ENCODE results near the gene RALGAPA2.
"Not testable (repeated sequence)": the region's sequence is repeated elsewhere in the genome, so short reads cannot be mapped to it uniquely, and the experiment has no call there.

RALGAPA2 gene

DNA sequence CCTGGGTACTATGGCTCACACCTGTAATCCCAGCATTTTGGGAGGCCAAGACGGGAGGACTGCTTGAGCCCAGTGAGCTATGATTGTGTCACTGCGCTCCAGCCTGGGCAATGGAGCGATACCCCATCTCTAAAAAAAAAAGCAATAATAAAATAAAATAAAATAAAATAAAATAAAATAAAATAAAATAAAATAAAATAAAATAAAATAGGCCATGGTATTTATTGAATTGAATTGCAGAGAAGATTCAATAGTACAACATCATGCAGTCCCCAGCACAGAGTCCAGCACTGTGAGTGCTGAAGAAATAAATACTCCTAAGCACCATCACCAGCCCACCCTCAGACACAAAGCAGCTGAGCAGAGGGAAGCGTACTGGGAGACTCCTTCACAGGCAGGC is 144.7 kb downstream of the RALGAPA2 start:
- DNase-seq = no peak

DNA sequence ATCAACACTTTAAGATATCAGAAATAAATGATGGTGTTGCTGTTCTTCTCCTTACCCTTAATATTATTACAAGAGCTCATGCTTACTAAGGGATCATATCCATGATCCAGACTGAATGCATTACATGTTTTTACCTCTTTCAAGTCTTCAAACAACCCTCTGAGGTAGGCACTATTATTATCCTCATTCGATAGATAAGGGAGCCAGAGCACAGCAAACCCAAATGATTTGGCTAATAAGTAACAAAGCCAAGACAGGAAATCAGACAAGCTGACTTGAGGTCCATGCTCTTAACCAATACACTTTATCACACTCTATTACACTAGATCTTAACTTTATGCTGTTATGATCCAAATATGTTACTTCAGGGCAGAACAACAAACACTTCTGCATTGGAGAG is 145.9 kb downstream of the RALGAPA2 start:
- no peak for DNase-seq

DNA sequence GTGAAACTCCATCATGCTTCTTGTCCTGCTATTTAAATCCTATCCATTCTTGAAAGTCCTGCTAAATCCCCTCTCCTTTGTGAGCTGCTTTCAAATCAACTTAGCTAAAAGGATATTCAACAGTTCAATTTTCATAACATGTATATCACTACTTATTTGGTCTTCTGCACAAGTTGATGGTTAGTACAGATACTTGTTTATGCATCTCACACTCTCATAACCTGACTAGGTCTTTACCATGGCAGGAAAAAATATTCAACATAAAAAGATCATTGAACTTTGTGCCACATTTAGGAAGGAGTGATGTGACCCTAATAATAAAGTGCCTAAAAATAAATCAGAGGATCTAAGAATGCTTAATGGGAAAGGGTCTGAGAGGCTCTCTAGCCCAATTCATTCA is 148.2 kb downstream of the RALGAPA2 start:
- no peak for DNase-seq

DNA sequence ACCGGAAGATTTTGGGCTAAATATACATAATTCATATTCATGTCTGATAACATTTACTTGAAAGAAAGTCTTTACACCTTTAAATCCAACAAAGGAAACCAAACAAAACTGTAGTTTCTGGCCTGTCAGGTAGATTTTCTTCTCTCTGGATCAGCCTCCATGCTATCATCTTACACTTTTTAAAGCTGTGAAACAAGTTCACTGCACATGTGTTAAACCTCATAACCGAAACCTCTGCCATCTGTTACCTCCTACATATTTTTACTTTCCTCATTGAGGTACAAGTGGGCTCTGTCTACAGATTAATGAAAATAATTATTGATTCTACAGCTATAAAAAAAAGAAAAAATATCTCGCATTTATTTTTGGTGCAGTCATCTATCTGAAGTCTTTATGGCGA is 149.9 kb downstream of the RALGAPA2 start:
- DNase-seq = no peak

DNA sequence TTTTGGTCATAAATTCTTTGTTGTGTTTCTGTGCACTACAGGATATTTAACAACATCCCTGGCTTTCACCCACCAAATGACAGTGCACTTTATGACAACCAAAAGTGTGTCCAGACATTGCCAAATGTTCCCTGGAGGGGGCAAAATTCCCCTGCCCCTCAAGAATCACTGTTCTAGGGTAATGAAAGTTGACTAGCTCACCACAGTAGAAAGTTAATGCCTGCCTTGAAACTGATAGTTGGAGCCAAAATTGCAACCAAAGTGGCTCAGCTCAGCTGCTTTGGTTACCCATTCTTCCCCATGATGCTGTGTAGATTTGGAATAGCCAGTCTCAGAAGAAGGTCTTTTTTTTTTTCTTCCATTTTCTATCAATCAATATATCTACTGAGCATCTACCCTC is 150.6 kb downstream of the RALGAPA2 start:
- DNase-seq = no peak

DNA sequence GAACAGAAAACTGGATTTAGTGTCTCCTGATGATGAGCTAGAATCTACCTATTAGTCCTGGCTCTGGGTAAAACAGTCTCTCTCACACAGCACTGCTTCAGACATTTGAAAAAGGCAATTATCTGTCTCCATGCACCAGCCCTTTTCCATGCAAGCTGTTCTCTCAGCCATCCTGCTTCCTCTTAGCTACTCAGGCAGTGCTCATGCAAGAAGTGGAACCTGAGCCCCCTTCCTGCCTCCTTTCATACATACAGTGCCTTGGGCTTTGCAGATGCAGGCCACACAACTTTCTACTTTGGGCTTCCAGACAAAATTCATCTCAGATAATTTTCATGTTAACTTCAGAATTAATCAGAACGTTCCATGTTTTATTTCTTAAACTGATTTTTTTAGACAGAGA is 151.3 kb downstream of the RALGAPA2 start:
- no peak for DNase-seq

DNA sequence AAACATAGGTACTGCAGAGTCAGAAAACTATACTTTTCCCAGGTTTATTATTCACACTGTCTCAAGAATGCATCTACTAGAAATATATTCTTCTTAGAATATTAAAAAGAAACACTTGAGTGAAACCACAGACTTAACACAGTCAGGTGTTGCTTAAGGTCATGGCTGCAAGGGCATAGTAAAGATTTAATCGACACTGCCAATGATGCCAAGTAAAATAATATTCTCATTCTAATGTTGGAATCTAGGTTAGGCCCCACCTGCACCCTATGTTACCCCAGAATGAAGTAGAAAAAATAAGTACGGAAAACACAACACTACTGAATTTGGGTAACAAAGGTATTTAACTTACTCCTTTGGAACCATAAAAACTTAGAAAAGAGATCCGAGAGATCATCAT is 155.0 kb downstream of the RALGAPA2 start:
- DNase-seq = no peak

DNA sequence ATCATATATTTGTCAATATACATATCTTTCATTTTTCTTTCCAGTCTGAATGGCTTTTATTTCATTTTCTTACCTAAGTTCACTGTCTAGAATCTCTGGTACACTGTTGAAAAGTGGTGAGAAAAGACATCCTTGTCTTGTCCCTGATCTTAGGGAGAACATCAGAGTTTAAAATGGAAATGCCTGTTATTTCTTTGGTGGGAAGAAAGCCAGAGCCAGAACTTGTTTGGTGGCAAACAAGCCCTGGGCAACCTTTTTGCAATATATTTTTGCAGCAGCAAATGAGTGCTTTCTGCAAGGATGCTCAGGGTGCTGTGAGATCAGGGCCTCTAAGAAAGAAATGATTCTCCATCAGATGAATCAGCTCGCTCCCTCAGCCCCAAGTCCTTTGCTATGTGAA is 156.6 kb downstream of the RALGAPA2 start:
- no peak for DNase-seq

DNA sequence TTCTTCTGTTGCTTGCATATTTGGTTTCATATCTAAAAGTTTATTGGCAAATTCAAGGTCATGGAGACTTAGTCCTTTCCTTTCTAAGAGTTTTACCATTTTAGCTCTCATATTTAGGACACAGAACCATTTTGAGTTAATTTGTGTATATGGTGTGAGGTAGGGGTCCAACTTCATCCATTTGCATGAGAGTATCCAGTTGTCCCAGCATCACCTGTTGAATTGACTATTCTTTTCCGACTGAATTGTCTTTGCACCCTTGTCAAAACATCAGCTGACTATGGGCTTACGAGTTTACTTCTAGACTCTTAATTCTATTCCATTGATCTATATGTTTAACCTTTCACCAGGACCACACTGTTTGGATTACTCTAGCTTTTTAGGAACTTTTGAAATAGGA is 157.5 kb downstream of the RALGAPA2 start:
- DNase-seq = no peak

DNA sequence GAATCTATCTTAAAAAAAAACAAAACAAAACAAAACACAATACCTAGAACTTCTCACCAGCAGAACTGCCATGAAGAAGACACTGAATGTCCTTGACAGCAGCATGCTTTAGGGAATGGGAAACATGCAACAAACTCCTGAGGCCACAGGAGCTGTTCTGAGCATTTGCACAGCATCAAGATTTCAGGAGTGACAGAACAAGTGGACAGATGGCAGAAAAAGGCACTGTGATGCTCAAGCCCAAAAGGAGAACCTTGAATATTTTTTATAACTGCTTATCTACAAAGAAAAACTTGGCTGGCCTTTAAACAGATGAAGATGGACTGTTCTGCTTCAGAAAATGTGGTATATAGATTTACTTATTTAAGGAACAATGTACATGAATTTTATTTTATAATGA is 158.9 kb downstream of the RALGAPA2 start:
- no peak for DNase-seq

DNA sequence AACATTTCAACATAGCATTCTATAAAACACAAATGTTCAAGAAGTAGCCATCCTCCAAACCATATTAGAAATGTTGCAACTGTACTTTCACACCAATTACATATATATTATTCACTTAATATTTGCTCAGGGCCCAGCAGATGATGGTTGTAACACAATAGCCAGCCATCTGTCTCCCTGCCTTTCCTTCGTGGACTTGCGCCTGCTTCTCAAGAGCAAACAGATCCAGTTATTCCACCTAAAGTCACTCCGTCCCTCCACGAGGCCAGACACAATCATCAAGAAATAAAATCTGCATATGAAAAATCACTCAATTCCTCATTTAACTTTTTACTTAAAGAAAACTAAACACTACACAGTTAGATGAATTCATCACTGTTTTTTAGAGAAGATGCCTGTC is 160.4 kb downstream of the RALGAPA2 start:
- DNase-seq = no peak

DNA sequence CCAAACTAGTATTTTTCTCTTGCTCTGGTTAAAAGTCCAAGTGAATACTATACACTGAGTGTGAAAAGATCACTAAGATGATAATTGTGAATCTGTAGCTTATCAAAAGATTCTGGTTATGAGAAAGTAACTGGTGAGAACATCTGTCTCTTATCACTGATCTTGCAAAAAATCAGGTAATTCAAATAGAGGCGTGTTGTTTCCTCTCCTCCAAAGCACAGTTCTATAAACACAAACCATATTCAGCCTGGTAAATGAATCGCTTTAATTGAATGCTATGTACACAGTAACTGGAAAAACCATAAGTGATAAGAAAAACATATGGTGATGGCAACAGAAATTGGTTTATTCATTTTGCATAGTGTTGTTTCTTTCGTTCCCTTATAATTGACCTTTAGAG is 161.0 kb downstream of the RALGAPA2 start:
- no peak for DNase-seq

DNA sequence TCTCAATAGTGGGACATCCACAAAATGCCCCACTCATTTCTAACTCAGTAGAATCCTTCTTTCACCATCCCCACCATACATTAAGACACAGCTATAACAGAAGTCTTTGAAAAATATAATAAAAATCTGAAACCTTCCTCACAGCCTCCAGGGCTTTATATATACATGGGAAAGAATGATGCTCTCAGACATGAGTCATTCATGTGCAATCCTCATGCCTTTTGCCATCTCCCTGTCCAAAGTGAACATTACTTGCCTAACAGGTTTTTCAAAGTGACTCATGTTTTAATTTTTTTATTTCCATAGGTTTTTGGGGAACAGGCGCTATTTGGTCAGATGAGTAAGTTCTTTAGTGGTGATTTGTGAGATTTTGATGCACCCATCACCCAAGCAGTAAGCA is 162.7 kb downstream of the RALGAPA2 start:
- no peak for DNase-seq

DNA sequence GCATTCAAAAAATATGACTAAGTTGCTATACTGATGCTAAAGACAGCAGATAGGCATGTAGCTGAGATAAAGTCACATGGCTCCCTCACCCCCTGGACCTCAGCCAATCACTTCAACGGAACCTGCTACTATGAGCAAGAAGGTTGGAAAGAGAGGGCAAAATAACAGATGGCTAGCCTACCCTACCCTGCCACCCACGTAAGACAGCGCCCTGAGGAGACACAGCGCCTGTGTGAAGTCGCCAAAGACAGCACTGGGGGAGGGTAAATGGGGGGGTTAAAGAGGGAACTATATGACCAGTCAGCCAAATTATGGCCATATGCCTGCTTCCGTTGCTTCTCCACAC is 163.2 kb downstream of the RALGAPA2 start:
- no peak for DNase-seq

DNA sequence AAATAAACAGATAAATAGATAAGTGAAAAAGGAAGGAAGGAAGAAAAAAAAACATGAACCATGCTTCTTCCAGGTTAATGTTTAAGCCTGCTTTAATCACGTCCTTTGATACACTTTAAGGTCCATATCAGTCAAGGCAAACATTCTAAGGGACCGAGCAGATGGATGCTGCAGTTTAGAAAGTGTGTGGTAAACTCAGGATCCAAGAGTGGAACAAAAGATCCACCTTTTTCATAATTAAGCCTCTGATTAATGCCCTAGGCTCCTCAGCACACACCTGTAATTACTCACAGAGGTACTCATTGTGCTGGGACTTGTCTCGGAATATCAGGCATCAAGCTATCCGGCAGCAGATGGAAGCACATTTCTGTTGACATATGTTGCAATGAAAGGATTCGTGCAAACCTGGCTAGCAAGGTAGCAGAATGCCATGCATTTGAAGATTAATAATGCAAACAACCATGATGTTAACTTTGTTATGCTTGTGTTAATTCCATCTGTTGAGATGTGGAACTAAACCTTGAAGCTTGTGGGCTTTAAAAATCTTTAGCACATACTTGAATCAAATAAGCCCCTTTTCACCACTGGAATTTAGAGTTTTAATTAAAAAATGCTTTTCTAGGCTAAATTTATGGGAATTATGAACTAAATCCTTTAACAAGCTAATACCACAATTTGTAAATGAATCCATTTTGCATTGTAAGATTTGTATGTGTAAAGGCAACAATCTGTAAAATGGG is 163.7 kb downstream of the RALGAPA2 start:
- no peak for DNase-seq

DNA sequence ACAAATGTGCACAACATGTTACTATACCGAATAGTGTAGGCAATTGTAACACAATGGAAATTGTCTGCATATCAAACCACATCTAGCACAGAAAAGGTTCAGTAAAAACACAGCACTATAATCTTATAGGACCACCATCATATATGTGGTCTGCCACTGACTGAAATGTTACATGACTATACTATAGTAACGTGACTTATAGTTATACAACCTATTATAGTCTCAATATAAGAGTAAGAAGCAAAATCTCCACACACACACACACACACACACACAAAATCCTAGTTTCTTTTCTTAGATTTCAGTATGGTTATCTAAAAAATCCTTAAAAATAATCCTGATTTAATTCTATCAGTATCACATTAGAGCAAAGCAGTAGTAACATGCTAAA is 164.6 kb downstream of the RALGAPA2 start:
- DNase-seq = no peak

DNA sequence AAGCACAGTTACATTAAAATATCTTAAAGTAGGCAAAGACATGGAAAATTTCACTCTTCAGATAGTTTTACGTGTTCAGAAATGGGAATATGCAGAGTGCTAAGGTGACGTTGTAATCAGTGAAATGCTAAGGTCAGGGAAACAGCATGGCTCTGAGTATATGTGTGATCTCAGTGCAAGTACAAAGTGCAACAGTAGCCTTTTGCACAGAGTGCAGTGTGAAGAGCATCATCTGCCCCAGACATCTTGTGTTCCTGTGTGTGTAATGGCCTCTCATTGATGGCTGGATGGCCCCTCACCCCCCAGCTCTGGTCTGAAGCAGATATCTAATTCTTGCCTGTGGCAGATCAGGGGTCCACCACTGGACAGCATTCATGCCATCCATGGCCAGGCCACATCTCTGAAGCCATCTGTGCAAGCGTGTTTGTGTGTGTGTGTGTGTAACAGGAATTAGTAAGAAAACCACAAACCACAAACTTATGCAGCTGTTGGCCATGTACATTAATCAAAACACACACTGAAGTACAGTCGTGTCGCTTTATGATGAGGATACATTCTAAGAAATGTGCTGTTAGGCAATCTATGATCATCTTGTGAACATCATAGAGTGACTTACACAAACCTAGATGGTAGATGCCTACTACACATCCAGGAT is 165.1 kb downstream of the RALGAPA2 start:
- DNase-seq = no peak

DNA sequence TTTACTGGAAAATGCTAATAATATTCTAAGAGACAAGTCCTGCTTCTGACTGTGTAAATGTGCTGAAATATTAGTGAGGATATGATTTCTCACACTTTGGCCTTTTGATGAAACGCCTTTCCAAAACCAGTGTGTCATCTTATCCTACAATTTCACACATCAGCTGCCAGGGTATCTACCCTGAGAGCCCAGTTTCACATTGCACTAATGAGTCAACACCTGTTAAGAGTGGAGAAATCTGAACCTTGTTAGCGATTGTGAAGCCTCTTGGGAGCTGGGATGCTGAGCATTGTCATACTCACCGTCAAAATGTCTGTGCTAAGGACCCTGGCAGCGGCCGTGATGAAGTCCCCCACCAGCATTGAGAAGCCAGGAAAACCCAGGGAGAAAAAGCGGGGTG is 166.0 kb downstream of the RALGAPA2 start:
- no peak for DNase-seq

DNA sequence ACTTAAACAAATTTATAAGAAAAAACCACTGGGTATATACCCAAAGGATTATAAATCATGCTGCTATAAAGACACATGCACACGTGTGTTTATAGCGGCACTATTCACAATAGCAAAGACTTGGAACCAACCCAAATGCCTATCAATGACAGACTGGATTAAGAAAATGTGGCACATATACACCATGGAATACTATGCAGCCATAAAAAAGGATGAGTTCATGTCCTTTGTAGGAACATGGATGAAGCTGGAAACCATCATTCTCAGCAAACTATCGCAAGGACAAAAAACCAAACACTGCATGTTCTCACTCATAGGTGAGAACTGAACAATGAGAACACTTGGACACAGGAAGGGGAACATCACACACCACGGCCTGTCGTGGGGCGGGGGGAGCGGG is 169.1 kb downstream of the RALGAPA2 start:
- DNase-seq = not testable (repeated sequence)

DNA sequence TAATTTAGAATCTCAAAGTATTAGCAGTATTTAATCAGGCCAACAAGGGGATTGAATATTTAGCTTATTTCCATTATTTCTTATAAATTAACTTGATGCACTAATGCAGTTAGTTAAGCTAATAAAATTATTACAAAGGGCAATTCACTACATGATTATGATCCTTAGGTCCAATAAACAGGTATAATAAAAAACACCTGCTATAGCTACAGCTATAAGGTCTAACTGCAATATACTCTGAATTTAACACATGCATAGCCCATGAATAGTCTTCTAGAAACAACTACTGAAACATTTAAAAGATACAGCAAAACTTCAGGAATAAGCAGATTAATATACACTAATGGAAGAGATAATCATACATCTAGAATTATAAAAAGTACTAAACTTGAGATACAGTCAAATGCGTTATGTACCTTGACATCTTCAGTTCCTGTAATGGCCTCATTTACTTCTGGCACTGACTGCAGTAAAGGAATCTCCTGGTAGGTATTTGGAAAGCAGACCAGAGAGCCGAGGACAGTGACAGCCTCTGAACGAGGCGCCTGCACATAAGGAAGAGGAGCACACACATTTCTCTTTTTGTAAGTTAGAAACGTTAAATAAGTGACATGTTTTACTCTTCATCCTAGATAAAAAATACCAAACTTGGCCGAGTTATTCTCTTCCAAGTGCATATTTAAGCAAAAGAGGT is 176.1 kb downstream of the RALGAPA2 start:
- DNase-seq = no peak

DNA sequence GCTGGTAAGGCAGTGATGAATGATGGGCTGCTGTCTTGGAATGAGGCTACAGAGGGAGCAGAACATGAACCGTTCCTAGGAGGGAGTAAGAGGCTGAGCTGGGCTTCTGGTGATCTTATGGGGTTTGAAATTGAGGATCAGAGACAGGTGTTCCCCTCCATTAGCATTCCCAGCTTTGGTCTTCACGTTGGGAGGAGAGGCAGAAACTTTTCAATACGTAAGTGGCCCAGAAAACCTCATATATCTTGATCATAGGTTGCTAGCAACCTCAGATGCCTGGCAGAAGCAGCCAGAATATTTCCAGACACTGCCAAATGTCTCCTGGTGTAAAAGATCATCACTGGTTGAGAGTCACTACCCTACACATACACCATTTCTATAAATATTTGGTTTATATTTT is 177.4 kb downstream of the RALGAPA2 start:
- no peak for DNase-seq

DNA sequence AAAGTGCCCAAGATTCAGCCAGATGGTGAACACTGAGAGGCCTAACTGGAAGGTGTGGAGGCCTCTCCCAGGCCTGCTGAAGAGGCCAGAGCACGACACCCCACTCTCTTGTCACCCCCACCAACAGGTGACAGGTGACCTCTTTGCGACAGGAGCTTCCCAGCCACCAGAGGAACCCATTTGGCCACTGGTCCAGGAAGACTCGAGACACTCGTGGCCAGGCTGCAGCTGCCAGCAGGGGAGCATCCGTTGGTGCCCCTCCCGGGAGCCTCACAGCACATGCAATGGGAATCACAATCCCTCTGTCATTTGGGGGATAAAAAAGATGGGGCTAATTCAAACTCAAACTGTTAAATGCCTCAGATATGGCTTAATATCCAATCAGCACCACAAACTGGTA is 181.2 kb downstream of the RALGAPA2 start:
- DNase-seq = no peak

DNA sequence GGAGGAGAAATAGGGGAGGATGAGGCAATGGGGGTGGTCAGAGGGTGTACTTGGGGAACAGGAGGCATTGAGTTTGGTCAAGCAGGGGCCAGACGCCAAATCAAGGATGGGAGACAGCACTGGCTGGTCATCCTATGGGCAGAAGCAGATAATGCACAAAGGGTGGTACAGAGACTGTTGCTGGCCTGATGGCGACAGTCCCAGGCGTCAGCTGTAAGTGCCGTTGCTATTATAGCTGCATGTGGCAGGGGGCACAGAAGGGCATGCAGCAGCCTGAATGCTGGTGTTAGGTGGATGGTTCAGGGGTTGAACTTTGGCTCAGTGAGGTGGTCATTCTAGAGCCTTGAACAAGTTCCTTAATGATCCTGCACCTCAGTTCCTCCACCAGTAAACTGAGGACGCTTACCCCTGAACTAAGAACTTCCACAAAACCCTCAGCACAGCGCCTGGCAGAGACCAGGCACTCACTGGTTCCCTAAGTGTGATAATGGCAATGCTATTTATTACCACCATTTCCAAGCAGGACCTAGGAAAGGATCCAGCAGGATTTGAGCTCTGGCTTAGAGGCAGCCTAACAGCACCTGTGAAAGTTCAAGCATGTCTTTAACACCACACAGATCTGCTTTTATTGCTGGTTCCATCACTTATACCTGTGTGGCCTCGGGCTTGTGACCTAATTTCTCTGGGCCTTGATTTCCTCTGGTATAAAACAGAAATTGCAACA is 181.9 kb downstream of the RALGAPA2 start:
- no peak for DNase-seq

DNA sequence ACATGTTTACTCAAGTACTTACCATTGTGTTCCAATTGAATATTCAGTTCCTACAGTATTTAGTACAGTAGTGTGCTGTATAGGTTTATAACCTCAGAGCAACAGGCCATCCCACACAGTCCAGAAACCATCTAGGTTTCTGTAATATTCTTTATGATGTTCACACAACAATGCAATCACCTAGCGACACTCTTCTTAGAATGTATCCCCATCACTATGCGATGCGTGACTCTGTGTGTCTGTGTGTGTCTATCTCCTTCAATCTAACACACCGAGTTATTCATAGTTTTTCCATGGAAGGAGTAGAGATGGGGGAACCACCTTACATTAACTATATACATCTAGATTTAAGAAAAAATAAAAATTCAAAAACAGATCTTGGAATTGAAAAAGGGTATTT is 182.8 kb downstream of the RALGAPA2 start:
- no peak for DNase-seq

All from activated CD8-positive, alpha-beta memory T cell treated with anti-CD3 and anti-CD28 coated beads, Interleukin-2, amount 50 U/mL, for 48 hours (primary cell).